ENCODE results near the gene DDX4. TPM values are rescaled to one million over a fixed set of nuclear protein-coding genes. Genes with fewer than 3 reads are reported as not detected.

DDX4 gene
- total RNA-seq, 4 donors from 2014 or later: not detected

DNA sequence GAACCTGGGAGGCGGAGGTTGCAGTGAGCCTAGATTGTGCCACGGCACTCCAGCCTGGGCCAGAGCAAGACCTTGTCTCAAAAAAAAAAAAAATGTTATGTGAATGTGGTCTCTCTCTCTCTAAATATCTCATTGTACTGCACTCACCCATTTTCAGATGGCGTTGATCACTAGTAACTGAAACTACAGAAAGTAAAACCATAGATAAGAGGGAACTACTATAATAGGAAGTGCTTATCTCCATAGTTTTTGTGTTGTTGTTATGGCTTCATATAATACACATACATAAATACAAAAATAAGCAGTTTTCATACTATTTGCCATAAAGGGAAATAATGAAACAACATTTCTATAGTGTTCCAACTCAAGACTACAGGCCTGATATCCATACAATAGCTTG, 122.4 kb downstream of the DDX4 start:
- no peak for TF ChIP-seq POLR2A (IDR thresholded peaks at IDR 0.05)
- TF ChIP-seq, protein P1, sequence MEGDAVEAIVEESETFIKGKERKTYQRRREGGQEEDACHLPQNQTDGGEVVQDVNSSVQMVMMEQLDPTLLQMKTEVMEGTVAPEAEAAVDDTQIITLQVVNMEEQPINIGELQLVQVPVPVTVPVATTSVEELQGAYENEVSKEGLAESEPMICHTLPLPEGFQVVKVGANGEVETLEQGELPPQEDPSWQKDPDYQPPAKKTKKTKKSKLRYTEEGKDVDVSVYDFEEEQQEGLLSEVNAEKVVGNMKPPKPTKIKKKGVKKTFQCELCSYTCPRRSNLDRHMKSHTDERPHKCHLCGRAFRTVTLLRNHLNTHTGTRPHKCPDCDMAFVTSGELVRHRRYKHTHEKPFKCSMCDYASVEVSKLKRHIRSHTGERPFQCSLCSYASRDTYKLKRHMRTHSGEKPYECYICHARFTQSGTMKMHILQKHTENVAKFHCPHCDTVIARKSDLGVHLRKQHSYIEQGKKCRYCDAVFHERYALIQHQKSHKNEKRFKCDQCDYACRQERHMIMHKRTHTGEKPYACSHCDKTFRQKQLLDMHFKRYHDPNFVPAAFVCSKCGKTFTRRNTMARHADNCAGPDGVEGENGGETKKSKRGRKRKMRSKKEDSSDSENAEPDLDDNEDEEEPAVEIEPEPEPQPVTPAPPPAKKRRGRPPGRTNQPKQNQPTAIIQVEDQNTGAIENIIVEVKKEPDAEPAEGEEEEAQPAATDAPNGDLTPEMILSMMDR (IDR thresholded peaks at IDR 0.05): no peak
- DNase-seq: no peak
- Histone ChIP-seq H3K27me3 (peaks cover 0 to 5% (median 0%) of the 10 kb centered on the region in 4 donors), H3K4me3 (no peak overlapping the region), H3K36me3 (no peaks in the 10 kb centered on the region), H3K4me1 (no peaks in the 10 kb centered on the region), H3K9me3 (no peaks in the 10 kb centered on the region), H3K27ac (no peak overlapping the region)
- intact Hi-C loops (cut with DNase I): no loop called here
- 63 to 90% methylated on average over 3 of the region's 3 CpGs for WGBS, 2 donors

DNA sequence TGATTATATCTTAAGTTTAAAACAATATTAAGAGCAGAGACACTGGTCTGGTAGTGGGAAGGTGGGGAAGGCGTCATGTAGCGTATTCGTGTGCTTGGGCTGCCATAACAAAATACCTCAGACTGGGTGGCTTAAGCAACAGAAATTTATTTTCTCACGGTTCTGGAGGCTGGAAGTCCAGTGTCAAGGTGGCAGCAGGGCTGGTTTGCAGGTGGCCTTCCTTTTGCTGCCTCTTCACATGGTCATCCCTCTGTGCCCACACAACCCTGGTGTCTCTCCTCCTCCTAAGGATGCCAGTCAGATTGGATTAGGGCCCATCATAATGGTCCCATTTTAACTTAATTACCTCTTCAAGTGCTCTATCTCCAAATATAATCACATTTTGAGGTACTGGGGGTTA, 122.8 kb downstream of the DDX4 start:
- H3K27me3 ChIP-seq: peaks cover 0 to 5% (median 0%) of the 10 kb centered on the region in 4 donors
- no peak overlapping the region for H3K4me3 ChIP-seq
- WGBS, 2 donors: 68 to 90% methylated on average over 4 of the region's 4 CpGs
- no peak overlapping the region for H3K27ac ChIP-seq
- intact Hi-C loops (cut with DNase I): no loop called here
- no peaks in the 10 kb centered on the region for H3K36me3 ChIP-seq
- TF ChIP-seq, protein P1 (IDR thresholded peaks at IDR 0.05): no peak
- TF ChIP-seq POLR2A (IDR thresholded peaks at IDR 0.05): no peak
- no peaks in the 10 kb centered on the region for H3K9me3 ChIP-seq
- no peak for DNase-seq
- no peaks in the 10 kb centered on the region for H3K4me1 ChIP-seq

DNA sequence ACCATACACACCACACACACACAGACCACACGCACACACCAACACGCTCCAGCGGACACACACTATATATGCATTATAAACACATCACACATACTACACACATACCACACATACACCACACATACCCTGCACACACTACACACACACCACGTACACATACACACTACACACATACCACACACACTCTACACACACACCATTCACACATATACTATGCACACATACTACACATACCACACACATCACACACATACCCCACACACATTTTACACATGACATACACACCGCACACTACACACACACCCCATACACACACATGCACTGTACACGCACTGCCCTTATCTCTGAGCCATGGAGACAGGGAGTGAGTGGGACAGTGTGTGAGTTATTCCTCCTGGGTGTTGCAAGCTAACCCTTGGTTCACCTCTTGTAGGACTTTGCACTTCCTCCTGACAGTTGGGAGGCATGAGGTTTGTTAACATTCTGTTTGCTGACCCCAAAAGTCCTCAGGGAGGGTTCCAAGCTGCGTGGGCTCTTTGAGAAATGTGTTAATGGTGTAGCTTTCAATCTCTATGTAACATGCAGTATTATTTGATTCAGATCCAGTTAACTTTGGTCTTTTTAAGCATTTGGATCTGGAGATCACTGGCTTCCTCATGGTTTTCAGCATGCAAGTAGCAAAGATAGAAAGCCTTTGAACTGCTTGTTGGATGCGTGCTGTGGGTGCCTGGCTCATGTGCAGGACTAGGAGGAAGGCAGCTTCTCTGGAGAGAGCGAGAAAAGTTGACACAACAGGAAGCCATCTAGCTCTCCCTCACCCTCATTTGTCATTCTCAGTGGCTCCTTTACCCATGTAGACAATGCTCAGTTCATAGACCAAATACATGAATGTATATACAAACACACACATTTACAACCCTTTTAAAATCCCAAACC, 127.0 kb downstream of the DDX4 start:
- Histone ChIP-seq H3K9me3 (no peaks in the 10 kb centered on the region), H3K4me3 (no peak overlapping the region), H3K27ac (no peak overlapping the region), H3K4me1 (peaks cover 0 to 11% (median 0%) of the 10 kb centered on the region in 3 donors), H3K36me3 (no peaks in the 10 kb centered on the region), H3K27me3 (no peaks in the 10 kb centered on the region)
- intact Hi-C loops (cut with DNase I): no loop called here
- WGBS, 2 donors: 82 to 88% methylated on average over 9 of the region's 9 CpGs
- TF ChIP-seq, protein P1 (IDR thresholded peaks at IDR 0.05): no peak
- no peak for TF ChIP-seq POLR2A (IDR thresholded peaks at IDR 0.05)
- DNase-seq: no peak

DNA sequence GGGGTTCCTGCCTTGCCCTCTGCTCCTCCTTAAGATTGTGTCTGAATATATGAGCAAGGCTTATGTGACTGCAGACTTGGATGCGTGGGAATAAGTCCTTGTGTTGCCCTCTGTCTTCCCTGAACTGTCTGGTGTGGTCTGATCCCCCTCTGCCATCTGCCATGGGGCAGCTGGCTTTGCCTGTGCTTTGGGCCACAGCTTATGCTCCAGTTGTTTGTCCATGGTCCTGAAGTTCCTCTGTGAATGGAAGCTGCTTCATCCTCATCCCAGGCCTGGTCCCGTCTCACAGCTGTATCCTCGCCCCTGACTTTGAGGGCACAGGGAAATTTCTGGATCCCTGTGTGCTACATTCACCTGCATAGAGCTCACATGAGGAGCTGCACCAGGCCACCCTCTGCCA, 128.0 kb downstream of the DDX4 start:
- H3K27me3 ChIP-seq: no peaks in the 10 kb centered on the region
- no peaks in the 10 kb centered on the region for H3K9me3 ChIP-seq
- peaks cover 0 to 11% (median 0%) of the 10 kb centered on the region in 3 donors for H3K4me1 ChIP-seq
- H3K36me3 ChIP-seq: no peaks in the 10 kb centered on the region
- intact Hi-C loops (cut with DNase I): no loop called here
- TF ChIP-seq, protein P1 (IDR thresholded peaks at IDR 0.05): no peak
- TF ChIP-seq POLR2A (IDR thresholded peaks at IDR 0.05): no peak
- no peak for DNase-seq
- WGBS, 2 donors: 73 to 92% methylated on average over 2 to 3 of the region's 3 CpGs
- no peak overlapping the region for H3K4me3 ChIP-seq
- no peak overlapping the region for H3K27ac ChIP-seq

DNA sequence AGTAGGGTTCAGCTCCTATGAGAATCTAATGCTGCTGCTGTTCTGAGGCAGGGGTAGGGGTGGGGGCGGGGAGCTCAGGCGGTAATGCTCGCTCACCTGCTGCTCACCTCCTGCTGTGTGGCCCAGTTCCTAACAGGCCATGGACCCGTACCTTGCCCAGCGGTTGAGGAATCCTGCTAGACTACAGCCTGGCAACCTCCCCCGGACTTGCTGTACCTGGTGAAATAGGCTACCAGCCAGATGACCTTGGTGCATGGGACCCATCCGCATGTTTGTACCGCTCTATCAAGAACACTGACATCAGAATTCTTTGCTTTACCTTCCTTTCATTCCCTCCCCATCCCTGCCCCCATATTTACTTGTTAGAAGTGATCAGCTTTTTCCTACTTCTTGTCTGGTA, 128.6 kb downstream of the DDX4 start:
- Histone ChIP-seq H3K9me3 (no peaks in the 10 kb centered on the region), H3K36me3 (no peaks in the 10 kb centered on the region), H3K4me3 (no peak overlapping the region), H3K4me1 (peaks cover 0 to 11% (median 0%) of the 10 kb centered on the region in 3 donors), H3K27ac (no peak overlapping the region), H3K27me3 (no peaks in the 10 kb centered on the region)
- intact Hi-C loops (cut with DNase I): no loop called here
- DNase-seq: no peak
- 85 to 95% methylated on average over 5 to 8 of the region's 8 CpGs for WGBS, 2 donors
- no peak for TF ChIP-seq POLR2A (IDR thresholded peaks at IDR 0.05)
- TF ChIP-seq, protein P1 (IDR thresholded peaks at IDR 0.05): no peak

All from esophagus squamous epithelium (tissue), 5 donors.